Measurements from ENCODE around the gene IFNG-AS1.

The IFNG-AS1 gene

DNA sequence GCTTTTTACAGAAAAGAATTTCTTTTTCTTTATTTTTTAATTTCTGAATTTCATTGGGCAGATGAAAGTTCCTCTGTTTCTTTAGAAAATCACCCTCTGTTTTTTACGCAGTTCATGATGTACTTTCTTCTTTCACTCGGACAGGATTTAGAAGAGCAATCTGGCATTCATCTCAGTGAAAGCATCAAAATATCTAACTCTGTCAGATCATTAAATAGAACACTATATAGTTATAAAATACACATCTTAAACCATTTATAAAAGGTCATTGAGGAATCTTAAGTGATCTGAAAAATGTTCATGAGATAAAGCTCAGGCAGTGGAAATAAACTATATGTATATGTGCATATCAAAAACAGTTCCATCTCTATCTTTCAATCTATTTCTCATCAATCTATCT lies 3.9 kb downstream of the IFNG-AS1 start:
- no peak for DNase-seq (ENCODE audit: low spot score)

DNA sequence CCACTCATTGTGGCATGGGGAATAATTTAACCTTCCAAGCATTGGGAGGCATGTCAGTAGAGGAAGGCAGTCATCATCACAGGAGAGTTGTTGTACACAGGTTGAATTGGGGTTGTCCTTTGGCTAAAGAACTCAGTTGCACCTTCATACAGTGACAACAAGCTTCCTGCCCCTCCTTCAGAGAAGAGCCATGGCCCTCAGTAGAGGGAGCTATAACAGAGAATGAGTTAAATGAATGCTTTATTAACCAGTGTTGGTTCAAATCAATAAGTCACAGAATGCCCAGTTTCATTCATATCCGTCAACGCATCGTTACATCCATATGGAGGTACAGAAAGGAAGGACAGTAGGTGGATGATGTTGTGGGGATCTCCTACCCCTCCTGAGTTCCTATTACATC lies 4.8 kb downstream of the IFNG-AS1 start:
- DNase-seq (ENCODE audit: low spot score), result no peak

DNA sequence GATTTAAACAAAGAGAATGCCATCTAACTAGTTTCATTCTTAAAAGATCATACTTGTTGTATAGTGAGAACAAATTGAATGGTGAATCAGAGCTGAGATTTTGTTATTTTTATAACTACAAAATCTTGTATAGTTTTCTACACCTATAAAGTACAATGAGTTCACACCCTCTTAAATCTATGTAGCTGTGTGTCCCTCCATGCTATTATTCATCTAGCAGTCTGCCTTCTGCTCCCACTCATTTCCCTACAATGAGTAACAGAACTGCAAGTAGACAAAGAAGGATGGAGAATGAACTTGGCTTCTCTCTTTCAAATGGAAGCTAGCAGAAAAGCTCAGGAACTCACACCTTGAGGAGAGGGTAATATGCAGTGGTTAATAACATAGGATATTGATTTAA lies 7.1 kb downstream of the IFNG-AS1 start:
- no peak for DNase-seq (ENCODE audit: low spot score)

DNA sequence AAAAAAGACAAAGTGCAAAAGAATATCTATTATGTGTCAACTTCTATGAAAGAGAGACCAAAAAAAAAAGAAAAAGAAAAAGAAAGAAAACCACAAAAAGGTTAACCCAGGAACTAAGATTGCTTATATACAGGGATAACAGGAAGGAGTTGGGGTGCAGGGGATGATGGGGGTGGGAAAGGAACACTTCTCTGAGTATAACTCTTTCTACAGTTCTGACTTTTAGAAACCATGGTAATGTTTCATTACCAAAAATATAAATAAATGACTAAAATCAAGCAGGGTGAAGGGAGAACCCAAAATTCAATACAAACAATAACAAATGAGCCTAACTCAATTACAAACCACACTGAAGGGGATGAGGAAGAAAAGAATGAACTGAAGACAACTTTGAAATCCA lies 9.1 kb downstream of the IFNG-AS1 start:
- no peak for DNase-seq (ENCODE audit: low spot score)

DNA sequence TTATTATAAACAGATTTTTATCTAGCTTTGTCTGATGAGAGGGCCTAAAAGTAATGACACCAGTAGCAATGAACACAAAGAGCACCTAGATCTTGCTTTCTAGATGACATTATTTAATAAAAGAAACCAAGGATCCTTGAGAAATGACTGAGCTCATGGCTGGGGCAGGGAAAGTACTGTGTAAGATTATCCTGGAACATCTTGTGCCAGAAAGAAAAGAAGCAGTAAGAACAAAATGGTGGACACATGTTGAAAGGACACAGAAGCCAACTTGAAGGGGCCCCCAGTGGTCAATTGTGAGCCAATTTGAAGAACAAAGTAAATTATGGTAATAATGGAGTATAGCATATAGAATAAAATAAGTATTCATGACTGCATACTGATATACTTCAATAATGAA lies 10.0 kb downstream of the IFNG-AS1 start:
- no peak for DNase-seq (ENCODE audit: low spot score)

DNA sequence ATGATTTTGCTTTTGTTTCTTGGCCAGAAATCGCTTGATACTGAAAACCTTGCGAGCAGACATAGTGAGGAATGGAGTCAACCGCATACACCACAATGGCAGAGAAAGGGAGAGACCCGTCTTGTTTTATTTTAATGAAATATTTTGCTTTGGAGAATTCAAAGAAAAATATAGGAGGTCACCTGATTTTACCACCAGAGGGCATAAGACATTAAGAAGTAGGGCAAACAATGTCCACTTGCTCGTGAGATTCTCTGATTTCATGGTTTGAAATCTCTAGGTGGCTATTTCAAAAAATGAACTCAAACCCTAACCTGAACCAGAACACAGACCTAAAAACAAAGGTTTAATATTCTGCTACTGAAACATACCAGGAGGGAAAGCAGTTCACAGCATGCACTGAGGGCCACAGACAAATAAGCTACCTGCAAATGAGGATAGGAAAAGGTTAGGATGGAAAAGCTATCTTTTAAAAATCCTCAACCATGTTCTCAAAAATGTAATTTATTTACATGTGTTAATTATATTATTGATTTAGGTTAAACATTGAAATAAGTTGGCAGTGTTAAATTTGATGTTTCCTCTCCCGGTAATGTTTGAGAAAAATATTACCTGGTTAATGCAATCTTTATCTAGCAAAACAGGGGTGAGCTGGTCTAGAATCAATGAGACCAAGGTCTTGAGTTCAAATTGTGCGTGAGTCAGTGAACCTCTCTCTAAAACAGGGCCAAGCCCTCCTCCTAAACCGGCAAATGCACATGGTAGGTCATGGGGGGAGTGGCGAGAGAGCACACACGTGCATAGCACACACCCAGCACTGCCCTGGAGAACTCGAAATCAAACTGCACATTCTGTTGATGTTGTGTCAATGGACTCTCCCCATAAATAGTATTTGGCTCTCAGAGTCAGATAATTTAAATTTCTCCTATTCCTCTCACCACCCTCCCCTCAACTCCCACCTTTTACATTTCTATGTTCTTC lies 12.5 kb downstream of the IFNG-AS1 start:
- peak; percentile 49 for DNase-seq (ENCODE audit: low spot score)

DNA sequence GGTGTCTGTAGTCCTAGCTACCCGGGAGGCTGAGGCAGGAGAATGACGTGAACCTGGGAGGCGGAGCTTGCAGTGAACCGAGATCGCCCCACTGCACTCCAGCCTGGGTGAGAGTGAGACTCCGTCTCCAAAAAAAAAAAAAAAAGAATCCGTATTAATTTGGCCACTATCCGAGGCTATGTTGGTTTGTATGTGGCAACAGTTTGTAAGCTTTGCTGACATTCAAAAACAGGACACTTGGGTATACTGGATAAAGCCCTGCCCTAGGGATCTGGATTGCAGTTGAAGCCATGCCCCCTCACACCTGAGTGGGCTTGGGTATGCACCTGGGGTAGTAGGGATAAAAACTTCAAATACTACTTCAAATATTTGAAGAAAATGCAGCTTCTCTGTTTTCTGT lies 14.5 kb downstream of the IFNG-AS1 start:
- DNase-seq (ENCODE audit: low spot score), result no peak

DNA sequence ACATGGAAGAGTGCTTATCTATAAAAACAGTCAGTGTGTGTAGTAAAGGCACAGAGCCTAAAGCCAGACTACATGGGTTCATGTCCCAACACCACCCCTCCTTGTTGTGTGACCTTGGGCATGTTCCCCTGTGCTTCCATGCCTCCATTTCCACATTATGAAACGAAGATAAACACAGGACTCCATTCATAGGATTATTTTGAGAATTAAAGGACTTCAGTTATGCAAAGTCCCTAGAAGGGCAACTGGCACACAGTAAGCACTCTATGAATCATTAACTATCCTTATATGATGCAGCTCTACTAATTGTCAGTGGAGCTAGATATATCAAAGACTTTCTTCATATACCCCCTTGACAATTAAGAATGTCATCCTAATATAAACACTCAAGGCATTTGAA lies 17.8 kb downstream of the IFNG-AS1 start:
- DNase-seq (ENCODE audit: low spot score), result no peak

DNA sequence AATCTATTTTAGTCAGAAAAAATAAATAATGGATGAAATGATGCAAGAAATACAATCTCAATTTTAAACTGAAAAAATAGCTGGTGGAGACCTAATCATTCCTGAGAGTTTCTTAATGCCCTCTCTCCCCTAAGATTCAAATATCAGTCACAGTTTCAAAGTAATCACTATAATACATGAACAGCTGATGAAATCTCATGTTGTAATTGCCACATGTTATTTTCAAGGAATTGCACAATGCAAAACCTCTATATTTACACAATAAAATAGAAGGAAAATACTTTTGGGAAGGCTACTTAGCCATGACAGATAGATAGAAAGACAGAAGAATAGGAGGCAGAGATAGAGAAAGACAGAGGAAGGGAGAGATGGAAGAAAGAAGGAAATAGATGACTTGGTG lies 18.2 kb downstream of the IFNG-AS1 start:
- DNase-seq (ENCODE audit: low spot score), result no peak

DNA sequence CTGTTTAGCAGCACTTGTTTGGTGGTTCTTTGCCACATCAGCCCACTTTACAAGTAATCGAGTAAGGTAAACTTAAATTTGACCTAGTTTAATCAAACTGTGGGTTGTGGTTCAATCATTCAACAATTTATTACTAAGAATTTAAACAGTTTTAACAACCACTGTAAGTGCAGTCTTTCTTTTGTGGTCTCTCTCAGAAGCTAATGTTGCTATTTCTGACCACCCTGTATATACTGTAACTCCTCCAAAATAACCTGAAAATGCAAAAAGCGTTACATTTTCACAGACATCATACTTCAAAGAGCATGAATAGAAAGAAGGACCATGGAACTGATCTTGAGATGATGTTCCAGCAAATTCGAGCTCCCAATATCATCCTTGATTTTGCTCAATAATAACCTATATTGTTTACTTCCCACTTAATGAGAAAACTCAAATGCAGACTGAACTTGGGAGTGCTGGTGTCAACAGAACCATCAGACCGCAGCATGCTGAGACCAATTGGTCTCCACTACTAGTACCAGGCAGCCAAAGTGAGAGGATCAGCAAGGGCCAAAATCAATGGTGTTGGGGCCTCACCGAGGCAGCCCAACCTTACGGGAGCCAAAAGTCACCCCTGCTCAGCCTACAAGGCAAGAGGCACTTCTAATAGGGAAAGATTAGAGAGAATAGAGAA lies 22.1 kb downstream of the IFNG-AS1 start:
- DNase-seq (ENCODE audit: low spot score), result no peak

DNA sequence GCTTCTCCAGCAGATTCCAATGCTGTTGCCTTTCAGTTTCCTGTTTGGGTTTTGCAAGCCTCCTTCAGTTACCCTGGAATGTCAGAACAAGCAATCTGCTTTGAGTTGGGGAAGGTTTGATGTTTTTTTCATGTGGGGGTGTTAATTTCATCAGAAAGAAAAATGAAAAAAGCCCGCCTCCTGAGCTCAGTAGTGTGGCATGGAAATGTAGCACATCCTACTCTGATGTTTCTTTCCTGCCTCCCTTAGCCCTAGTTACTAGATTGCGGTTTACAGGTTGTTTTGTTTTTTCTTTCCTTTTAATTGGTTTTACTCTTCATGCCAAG lies 22.6 kb downstream of the IFNG-AS1 start:
- DNase-seq (ENCODE audit: low spot score), result no peak

DNA sequence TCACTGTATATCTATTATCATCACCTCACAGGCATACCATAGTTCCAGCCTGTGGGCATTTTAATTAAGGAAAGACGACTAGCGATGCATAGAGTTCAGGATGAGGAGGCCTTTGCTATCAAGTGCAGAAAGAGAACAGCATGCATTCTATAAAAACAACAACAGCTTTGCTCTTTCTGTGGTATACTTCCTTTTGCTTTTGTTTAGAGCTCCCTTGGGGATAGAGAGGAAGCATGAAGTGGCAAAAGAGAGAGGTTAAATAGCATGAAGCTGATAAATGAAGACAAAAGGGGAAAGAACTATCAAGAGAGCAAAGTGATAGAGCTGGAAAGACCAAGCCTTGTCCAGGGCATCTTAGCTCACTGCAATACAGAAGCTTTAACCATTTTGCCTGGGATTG lies 23.5 kb downstream of the IFNG-AS1 start:
- DNase-seq (ENCODE audit: low spot score), result no peak

DNA sequence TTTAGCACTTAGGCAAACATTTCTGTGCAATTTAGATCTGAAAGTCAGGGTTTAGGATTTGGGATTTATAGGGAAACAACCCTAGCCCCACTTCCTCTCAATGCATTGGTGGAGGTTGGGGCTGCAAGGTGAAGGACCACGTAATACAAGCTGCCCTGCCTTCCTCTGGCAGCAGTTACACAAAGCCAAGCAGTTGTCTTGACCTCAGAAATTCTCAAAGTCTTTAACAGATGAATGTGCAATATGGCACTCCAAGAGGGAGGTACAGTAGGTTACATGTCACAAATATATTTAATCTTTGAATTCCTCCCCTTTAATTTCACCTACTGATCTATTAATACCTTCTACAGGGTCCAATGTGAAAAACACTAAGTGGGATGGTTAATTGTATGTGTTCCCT lies 23.9 kb downstream of the IFNG-AS1 start:
- no peak for DNase-seq (ENCODE audit: low spot score)

DNA sequence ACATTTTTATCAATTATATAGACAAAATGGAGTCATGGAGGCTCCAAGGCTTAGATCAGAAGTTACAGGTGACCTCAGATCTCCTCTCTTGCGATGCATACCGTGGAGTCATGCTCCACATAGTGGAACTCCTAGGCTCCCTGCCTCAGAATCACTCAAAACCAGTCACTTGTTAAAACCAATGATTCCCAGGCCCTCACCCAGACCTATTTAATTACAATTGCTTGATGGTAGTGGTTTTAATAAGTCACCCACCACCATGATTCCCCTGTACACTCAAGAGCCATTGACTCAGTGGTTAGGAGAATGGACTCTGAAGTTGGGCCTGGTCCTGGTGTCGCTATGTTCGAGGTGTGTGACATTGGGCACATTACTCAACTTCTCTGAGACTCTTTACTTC lies 26.9 kb downstream of the IFNG-AS1 start:
- DNase-seq (ENCODE audit: low spot score), result no peak

DNA sequence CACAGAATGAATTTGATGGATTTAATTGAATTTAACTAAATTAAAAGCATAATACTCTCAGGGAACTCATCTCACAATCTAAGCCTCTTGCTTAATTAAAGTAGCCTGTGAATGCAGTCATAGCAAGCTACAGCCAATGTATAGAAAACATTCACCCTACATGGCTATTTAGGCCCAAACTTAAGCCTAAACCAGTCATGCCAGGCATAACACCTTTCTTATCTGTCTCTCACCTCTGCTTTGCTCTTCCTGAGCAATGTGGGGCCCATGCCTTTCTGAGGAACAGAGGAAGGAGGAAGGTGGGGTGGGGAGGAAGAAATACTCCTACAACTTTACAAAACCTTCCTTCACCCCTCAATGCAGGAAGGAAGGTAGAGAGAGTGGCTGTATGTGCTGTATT lies 29.1 kb downstream of the IFNG-AS1 start:
- no peak for DNase-seq (ENCODE audit: low spot score)

DNA sequence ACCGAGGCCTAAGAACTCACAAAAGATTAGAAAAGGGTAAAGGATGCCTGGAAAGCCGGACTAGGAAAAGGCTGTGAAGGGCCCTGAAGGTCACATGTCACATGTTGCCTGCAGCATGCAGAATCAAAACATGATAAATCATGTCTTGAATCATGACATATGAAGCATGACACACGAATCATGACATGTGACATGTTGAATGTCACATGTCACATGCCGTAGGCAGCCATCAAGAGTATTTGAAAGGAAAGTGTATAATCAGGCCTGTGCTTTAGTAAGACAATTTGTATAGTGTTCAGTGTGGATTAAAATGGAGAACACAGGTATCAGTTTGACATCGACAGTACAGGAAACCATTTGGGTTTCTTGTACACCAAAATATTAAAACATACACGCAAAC lies 30.8 kb downstream of the IFNG-AS1 start:
- DNase-seq (ENCODE audit: low spot score), result no peak

DNA sequence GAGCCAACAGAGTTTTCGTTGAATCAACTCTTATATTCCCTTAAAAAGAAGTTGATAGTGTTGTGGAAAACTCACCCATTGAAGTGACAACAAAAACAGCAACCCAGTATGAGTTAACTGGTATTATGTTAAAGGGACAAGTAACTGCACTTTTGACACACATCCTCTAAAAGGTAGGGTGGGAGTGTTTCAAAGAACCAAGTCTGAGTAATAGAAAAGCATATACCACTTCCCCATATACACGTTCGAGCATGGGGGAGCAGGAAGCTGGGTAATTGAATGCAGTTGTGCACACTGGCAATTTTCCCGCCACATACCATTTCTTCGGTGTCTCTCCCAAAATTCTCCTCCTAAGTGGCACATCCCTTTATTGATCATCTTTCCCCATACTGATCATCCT lies 31.5 kb downstream of the IFNG-AS1 start:
- no peak for DNase-seq (ENCODE audit: low spot score)

DNA sequence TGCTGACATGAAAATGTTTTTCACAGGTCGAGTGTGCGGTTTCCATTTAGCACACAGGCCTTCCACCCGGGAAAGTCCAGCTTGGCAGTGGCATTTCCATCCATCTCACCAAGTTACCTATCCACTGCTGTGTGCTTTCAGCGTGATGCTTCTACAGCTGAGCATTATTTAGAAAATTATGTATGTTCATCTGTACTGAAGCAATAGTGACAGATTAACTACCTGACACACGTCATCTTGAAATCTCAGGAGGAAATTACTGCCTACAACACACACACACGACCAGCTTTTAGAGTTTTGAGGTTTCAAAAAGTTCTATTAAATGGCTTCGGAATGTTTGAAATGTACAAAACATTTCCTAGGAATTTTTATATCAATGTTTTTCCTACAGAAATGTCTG lies 39.4 kb downstream of the IFNG-AS1 start:
- DNase-seq (ENCODE audit: low spot score), result no peak

DNA sequence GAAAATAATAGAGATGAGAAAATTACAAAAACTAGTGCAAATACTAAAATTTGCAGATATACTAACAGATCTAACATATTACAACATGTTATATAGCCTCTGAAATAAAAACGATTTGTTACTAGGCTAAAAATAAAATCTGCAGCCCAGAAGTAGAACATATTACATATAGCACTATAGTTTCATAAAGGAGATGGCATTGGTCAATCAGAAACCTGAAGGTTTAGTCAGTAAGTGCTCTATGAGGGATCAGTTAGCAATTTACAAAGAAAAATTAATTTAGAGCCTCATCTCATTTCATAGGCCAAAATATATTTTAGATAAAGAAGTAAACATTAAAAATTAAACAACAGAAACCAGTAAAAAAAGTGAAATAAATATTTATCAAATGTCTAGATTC lies 41.0 kb downstream of the IFNG-AS1 start:
- DNase-seq (ENCODE audit: low spot score), result no peak

DNA sequence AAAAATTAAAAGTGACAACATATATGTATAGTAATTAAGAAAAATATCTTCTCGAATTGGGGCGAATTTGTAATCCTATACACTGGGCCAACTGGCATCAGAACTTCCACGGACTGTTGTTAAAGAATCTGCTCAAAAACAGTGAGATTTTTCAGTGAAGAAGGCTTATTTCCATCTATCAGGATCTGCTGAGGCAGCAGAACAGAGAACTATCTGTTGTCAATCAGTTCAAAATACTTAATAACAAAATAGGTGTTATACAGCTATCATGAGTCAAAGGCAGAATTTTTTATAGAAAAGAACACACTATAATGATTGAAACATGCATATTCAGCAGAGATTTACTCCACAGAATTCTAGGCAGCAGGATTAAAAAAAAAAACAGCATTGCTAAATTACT lies 41.9 kb downstream of the IFNG-AS1 start:
- no peak for DNase-seq (ENCODE audit: low spot score)

DNA sequence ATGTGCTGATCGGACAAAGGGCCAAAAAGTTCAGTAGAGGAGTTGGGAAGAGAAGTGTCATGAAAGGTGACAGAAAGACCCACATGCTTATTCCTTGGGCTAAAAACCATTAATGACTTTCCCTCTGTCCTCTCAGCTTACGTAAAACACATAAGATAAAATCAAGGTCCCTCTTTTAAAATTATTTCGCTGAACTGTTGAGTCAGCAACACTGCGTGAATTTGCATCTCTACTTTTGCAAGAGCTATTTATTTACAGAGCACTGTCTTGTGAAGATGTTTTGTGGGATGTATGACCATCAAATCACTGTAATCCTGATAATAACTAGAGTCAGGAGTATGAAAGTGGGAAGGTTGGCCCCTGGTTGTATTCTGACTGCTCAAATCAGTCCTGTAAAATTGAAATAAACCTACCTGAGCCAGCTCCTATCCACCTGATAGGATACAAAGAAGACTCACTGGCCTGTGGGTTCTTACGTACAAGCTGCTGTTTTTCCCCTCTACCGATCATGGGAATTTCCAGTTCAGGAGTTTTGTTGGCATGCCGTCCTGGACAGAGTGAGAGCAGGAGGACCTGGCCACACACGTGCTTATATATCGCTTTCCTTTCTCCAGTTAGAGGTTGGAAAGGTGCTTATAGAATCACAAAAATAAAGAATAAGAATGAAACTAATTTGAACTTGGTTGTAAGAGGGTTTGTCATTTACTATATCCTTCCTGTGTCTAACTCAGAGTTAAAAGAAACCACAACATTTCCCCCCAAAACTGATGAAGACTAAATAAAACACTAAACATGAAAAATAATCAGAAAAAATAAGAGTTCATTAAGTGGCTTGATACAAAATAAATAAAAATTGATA lies 42.9 kb downstream of the IFNG-AS1 start:
- no peak for DNase-seq (ENCODE audit: low spot score)

DNA sequence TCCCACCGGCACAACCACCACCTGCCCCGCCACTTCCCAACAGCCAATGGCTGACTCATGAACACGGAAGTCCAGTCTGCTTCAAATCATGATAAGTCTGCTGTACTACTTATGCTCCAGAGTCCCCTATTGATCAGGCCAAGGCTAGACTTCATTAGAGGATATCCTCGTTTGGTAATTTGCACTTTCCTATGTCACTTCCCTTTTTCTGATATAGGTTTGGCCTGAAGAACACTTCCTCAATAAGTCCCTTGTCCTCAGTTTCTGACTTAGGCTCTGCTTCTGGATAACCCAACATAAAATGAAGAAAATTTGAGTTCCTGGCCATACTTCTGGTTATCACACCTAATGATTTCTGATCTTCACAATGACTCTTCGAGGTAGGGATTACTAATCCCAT lies 45.3 kb downstream of the IFNG-AS1 start:
- DNase-seq (ENCODE audit: low spot score), result no peak

Measured in SK-N-DZ (cell line).